ENCODE data around the gene UBE2R2. TPM values are rescaled to one million over a fixed set of nuclear protein-coding genes. Genes with fewer than 3 reads are reported as not detected.
"Not testable (repeated sequence)": the region's sequence is repeated elsewhere in the genome, so short reads cannot be mapped to it uniquely, and the experiment has no call there.

The UBE2R2 gene
- total RNA-seq, 4 donors from 2014 or later = 30.4 to 39.9 (median 36.5) TPM

GRCh38 chr9:33794560-33794959 is 22.4 kb upstream of the UBE2R2 start:
- intact Hi-C loops (cut with DNase I; ENCODE audit: low total_unique reads) = no loop called here
- H3K4me3 ChIP-seq (ENCODE audit: low read depth, poor library complexity, severe bottlenecking) = no peak overlapping the region
- no peak for DNase-seq (ENCODE audit: low spot score in 2 of 2)
- 91 to 92% methylated on average over 2 of the region's 2 CpGs for whole genome bisulfite sequencing, 2 donors
- TF ChIP-seq POLR2A (IDR thresholded peaks at IDR 0.05) (no peak), CTCF (IDR thresholded peaks at IDR 0.05) (no peak)

GRCh38 chr9:33795281-33795680 is 21.7 kb upstream of the UBE2R2 start, which contains the start of gene PRSS3:
Gene PRSS3 (plus strand): TSS chr9:33795561. CDS start chr9:33795574, 13 bp downstream.
- intact Hi-C loops (cut with DNase I; ENCODE audit: low total_unique reads) = no loop called here
- TF ChIP-seq CTCF (IDR thresholded peaks at IDR 0.05) = no peak
- no peak for TF ChIP-seq POLR2A (IDR thresholded peaks at IDR 0.05)
- no peak for DNase-seq (ENCODE audit: low spot score in 2 of 2)
- no peak within 1 kb of the TSS for H3K4me3 ChIP-seq (ENCODE audit: low read depth, poor library complexity, severe bottlenecking)
- 84 to 85% methylated on average over 4 of the region's 4 CpGs for WGBS, 2 donors

DNA sequence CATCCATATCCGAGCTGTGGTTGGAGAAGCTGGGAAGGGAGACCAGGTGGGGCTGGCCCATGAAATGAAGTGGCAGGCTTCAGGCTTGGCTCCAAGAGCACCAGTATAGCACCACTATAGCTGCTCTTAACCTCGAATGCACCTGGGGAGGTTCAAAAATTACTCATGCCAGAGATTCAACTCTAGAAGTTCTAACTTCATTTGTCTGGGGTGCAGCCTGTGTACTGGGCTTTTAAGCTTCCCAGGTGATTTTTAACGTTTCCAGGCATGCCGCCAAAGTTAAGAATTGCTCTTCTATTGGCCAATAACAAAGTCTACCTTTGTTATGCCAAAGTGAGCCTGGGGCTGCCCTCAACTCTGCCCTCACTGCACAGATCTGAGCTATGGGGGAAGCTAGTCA is 21.1 kb upstream of the UBE2R2 start:
- WGBS, 2 donors = 48 to 56% methylated on average over 4 of the region's 4 CpGs

DNA sequence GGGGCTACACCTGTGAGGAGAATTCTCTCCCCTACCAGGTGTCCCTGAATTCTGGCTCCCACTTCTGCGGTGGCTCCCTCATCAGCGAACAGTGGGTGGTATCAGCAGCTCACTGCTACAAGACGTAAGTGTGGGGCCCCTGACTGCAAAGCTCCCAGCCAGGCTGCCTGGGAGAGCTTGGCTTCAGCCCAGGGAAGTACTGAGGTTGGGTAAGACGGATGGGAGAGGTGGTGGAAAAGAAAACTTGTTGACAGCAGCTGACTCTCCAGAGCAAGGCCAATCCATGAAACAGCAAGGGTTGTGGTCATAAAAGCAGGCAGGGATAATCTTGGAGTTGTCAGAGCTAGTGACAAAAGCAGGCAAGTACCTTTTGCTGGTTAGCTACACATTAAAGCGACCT is 20.3 kb upstream of the UBE2R2 start:
- 84 to 87% methylated on average over 5 of the region's 5 CpGs for WGBS, 2 donors
- DNase-seq (ENCODE audit: low spot score in 2 of 2); H3K4me3 ChIP-seq (ENCODE audit: low read depth, poor library complexity, severe bottlenecking); intact Hi-C loops (cut with DNase I; ENCODE audit: low total_unique reads): not testable (repeated sequence)

More for the DNA sequence above, 21.1 kb upstream of the UBE2R2 start:
- intact Hi-C loops (cut with DNase I; ENCODE audit: low total_unique reads) = no loop called here
- TF ChIP-seq POLR2A (IDR thresholded peaks at IDR 0.05) = no peak
- no peak for TF ChIP-seq CTCF (IDR thresholded peaks at IDR 0.05)
- no peak for DNase-seq (ENCODE audit: low spot score in 2 of 2)
- H3K4me3 ChIP-seq (ENCODE audit: low read depth, poor library complexity, severe bottlenecking) = no peak overlapping the region

GRCh38 chr9:33797837-33798236 is 19.1 kb upstream of the UBE2R2 start:
- no peak for TF ChIP-seq CTCF (IDR thresholded peaks at IDR 0.05)
- no peak for TF ChIP-seq POLR2A (IDR thresholded peaks at IDR 0.05)
- intact Hi-C loops (cut with DNase I; ENCODE audit: low total_unique reads) = no loop called here

DNA sequence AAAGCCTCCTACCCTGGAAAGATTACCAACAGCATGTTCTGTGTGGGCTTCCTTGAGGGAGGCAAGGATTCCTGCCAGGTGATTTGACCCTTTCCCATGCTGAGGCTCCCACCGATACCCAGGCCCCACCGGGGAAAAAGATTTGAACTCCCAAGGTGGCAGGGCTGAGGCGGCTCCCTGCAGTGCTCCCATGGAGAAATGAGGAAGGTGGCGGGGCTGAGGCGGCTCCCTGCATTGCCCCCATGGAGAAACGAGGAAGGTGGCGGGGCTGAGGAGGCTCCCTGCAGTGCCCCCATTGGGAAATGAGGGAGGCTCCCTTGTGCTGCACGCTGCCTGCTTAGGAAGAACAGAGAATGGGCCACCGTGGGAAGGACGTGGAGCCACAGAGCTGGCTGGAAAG is 18.4 kb upstream of the UBE2R2 start:
- H3K4me3 ChIP-seq (ENCODE audit: low read depth, poor library complexity, severe bottlenecking) = no peak overlapping the region
- no peak for DNase-seq (ENCODE audit: low spot score in 2 of 2)
- 90 to 91% methylated on average over 10 of the region's 10 CpGs for WGBS, 2 donors
- no peak for TF ChIP-seq CTCF (IDR thresholded peaks at IDR 0.05)
- no peak for TF ChIP-seq POLR2A (IDR thresholded peaks at IDR 0.05)
- intact Hi-C loops (cut with DNase I; ENCODE audit: low total_unique reads) = no loop called here

More at GRCh38 chr9:33797837-33798236, 19.1 kb upstream of the UBE2R2 start:
- no peak overlapping the region for H3K4me3 ChIP-seq (ENCODE audit: low read depth, poor library complexity, severe bottlenecking)
- WGBS, 2 donors = 92 to 94% methylated on average over 8 of the region's 8 CpGs
- no peak for DNase-seq (ENCODE audit: low spot score in 2 of 2)
